Smooth muscle cell (in vitro differentiated cells): ENCODE measurements around the gene TMEM125. TPM values are rescaled to one million over a fixed set of nuclear protein-coding genes. Genes with fewer than 3 reads are reported as not detected.

Experiments
- DNase-seq: peaks from one replicate; lab custom pipeline; 2025; ENCODE audit not compliant: unreplicated experiment; lab: John Stamatoyannopoulos, UW
- H2AFZ ChIP-seq: fragments of 200-600 bp; sonication (generic); 2 replicates; pipeline ENCODE4 v1.6.0; 2016; ENCODE audit warnings: antibody characterized with exemption, low read depth, mild to moderate bottlenecking
- H3F3A ChIP-seq: fragments of 200-600 bp; sonication (generic); 2 replicates; pipeline ENCODE4 v1.6.0; 2017; ENCODE audit warnings: antibody characterized with exemption, low read depth
- H3K27ac ChIP-seq: fragments of 200-600 bp; sonication (generic); 2 replicates; pipeline ENCODE4 v1.5.1; 2016; ENCODE audit warnings: low read depth, mild to moderate bottlenecking
- H3K27me3 ChIP-seq: fragments of 200-600 bp; sonication (generic); 2 replicates; pipeline ENCODE4 v1.6.1; 2016; ENCODE audit warnings: low read depth, mild to moderate bottlenecking
- H3K36me3 ChIP-seq: fragments of 200-600 bp; sonication (generic); 2 replicates; pipeline ENCODE4 v1.5.1; 2016; ENCODE audit warnings: low read depth
- H3K4me1 ChIP-seq: fragments of 200-600 bp; sonication (generic); 2 replicates; pipeline ENCODE4 v1.5.1; 2016; ENCODE audit warnings: low read depth
- H3K4me2 ChIP-seq: fragments of 200-600 bp; sonication (generic); 2 replicates; pipeline ENCODE4 v1.6.0; 2016; ENCODE audit warnings: mild to moderate bottlenecking
- H3K4me3 ChIP-seq: fragments of 200-600 bp; sonication (generic); 2 replicates; pipeline ENCODE4 v1.5.1; 2016; ENCODE audit warnings: mild to moderate bottlenecking
- H3K79me2 ChIP-seq: fragments of 200-600 bp; sonication (generic); 2 replicates; pipeline ENCODE4 v1.6.0; 2016; ENCODE audit warnings: low read depth, mild to moderate bottlenecking
- H3K9ac ChIP-seq: fragments of 200-600 bp; sonication (generic); 2 replicates; pipeline ENCODE4 v1.6.0; 2016; ENCODE audit warnings: low read depth
- H3K9me3 ChIP-seq: fragments of 200-600 bp; sonication (generic); replicated peaks from 2 replicates; pipeline ENCODE4 v1.5.1; 2016; ENCODE audit warnings: low read depth
- H4K20me1 ChIP-seq: fragments of 200-600 bp; sonication (generic); 2 replicates; pipeline ENCODE4 v1.6.0; 2016; ENCODE audit warnings: low read depth
- CTCF ChIP-seq: fragments of 200-600 bp; sonication (generic); IDR thresholded peaks from 2 replicates; pipeline ENCODE4 v1.5.1; 2017; ENCODE audit warnings: borderline replicate concordance, mild to moderate bottlenecking, antibody characterized with exemption; ENCODE audit not compliant: insufficient read depth, poor library complexity, severe bottlenecking
- WGBS: methylation state at CpG from one replicate; pipeline ENCODE4 v1.1.7; 2016; ENCODE audit warnings: low lambda C conversion rate; 5-methylcytosine and 5-hydroxymethylcytosine counted together
- polyA plus RNA-seq: library from polyadenylated mRNA; unstranded; fragments of >200 nt; fragmentation: Nextera tagmentation; extraction: Ambion mirVana; gene quantifications from 2 replicates; pipeline ENCODE4 v1.2.1, GENCODE V29; 2016
- total RNA-seq: library from RNA; depleted of rRNA; stranded (reverse); fragments of >200 nt; gene quantifications from 2 replicates; pipeline ENCODE4 v1.2.3, GENCODE V29; 2014

Gene TMEM125
- total and polyA plus RNA-seq, 2 experiments from 2014 or later: 1.4 to 4.2 TPM

- Histone ChIP-seq H4K20me1 (no peaks in the 10 kb centered on the region), H3K4me3 (no peak overlapping the region), H3K27ac (no peak overlapping the region), H3K4me2 (no peak overlapping the region), H2AFZ (no peak overlapping the region), H3F3A (no peaks in the 10 kb centered on the region), H3K27me3 (no peaks in the 10 kb centered on the region), H3K79me2 (no peaks in the 10 kb centered on the region), H3K4me1 (no peaks in the 10 kb centered on the region), H3K36me3 (no peaks in the 10 kb centered on the region), H3K9me3 (no peaks in the 10 kb centered on the region), H3K9ac (no peak overlapping the region)
- 95% methylated on average over 10 of the region's 10 CpGs for WGBS
- DNase-seq: no peak
- no peak for TF ChIP-seq CTCF
Observed at GRCh38 chr1:43315963-43316737, 46.4 kb downstream of the TMEM125 start.

GRCh38 chr1:43316738-43317520 lies 47.1 kb downstream of the TMEM125 start:
- Histone ChIP-seq H3K36me3 (no peaks in the 10 kb centered on the region), H3K4me3 (no peak overlapping the region), H2AFZ (no peak overlapping the region), H3K79me2 (no peaks in the 10 kb centered on the region), H3K4me2 (no peak overlapping the region), H3K4me1 (no peaks in the 10 kb centered on the region), H3K9ac (no peak overlapping the region), H3K27me3 (no peaks in the 10 kb centered on the region), H3K27ac (no peak overlapping the region), H4K20me1 (no peaks in the 10 kb centered on the region), H3F3A (no peaks in the 10 kb centered on the region), H3K9me3 (no peaks in the 10 kb centered on the region)
- no peak for DNase-seq
- WGBS: 91% methylated on average over 16 of the region's 16 CpGs
- peak; percentile 14 for TF ChIP-seq CTCF

GRCh38 chr1:43317817-43318471 lies 48.2 kb downstream of the TMEM125 start:
- Histone ChIP-seq H3F3A (no peaks in the 10 kb centered on the region), H3K9ac (no peak overlapping the region), H4K20me1 (no peaks in the 10 kb centered on the region), H3K4me3 (no peak overlapping the region), H3K9me3 (no peaks in the 10 kb centered on the region), H3K27ac (no peak overlapping the region), H3K36me3 (no peaks in the 10 kb centered on the region), H3K27me3 (no peaks in the 10 kb centered on the region), H3K79me2 (no peaks in the 10 kb centered on the region), H3K4me2 (no peak overlapping the region), H2AFZ (no peak overlapping the region), H3K4me1 (no peaks in the 10 kb centered on the region)
- 87% methylated on average over 15 of the region's 15 CpGs for WGBS
- no peak for TF ChIP-seq CTCF
- no peak for DNase-seq
